ENCODE measurements around the gene CYB561D2. TPM values are rescaled to one million over a fixed set of nuclear protein-coding genes. Genes with fewer than 3 reads are reported as not detected.

Gene CYB561D2
- total and polyA plus RNA-seq, 8 donors = 6.1 to 26.1 (median 11.1) TPM; not detected in 1

DNA sequence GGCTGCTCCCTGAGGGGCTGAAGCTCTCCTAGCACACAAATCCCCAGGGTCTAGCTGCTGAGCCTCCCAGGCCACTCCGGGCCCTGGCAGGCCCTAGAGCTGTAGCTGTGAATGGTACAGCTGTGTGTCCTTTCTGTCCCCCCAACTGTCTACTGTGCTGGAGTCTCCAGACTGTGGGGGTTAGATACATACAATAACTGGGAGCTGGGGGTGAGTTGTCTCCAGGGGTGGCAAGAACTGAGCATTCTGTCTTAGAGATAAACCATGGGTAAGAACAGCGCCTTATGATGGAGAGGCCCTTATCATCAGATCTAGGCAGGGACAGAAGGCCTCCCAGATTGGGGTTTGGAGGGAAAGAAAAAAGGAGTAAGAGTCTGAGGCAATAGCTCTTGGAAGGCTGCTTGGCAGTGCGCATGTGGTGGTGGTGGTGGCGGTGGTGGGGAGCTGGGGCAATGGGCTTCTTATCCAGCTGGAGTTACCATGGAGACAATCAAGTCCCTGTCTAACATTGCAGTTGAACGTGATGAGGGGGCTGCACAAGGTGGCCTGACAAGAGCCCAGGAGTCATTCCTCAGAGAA is 3.6 kb downstream of the CYB561D2 start:
- intact Hi-C loops (cut with DNase I; ENCODE audit: low total_unique reads) = no loop called here

GRCh38 chr3:50354850-50355249 is 4.2 kb downstream of the CYB561D2 start:
- 63 to 87% (median 80%) methylated on average over 6 to 7 of the region's 7 CpGs for WGBS, 5 donors
- TF ChIP-seq EP300 (IDR thresholded peaks at IDR 0.05) = no peak
- TF ChIP-seq POLR2A (IDR thresholded peaks at IDR 0.05) = no peak
- TF ChIP-seq POLR2AphosphoS5 (IDR thresholded peaks at IDR 0.05) = no peak
- TF ChIP-seq, protein P1, sequence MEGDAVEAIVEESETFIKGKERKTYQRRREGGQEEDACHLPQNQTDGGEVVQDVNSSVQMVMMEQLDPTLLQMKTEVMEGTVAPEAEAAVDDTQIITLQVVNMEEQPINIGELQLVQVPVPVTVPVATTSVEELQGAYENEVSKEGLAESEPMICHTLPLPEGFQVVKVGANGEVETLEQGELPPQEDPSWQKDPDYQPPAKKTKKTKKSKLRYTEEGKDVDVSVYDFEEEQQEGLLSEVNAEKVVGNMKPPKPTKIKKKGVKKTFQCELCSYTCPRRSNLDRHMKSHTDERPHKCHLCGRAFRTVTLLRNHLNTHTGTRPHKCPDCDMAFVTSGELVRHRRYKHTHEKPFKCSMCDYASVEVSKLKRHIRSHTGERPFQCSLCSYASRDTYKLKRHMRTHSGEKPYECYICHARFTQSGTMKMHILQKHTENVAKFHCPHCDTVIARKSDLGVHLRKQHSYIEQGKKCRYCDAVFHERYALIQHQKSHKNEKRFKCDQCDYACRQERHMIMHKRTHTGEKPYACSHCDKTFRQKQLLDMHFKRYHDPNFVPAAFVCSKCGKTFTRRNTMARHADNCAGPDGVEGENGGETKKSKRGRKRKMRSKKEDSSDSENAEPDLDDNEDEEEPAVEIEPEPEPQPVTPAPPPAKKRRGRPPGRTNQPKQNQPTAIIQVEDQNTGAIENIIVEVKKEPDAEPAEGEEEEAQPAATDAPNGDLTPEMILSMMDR (IDR thresholded peaks at IDR 0.05) = no peak
- intact Hi-C loops (cut with DNase I; ENCODE audit: low total_unique reads) = no loop called here
- Histone ChIP-seq H3K4me3 (no peak overlapping the region), H3K27me3 (no peaks in the 10 kb centered on the region), H3K36me3 (peaks cover 33 to 53% (median 44%) of the 10 kb centered on the region in 4 donors), H3K27ac (peak overlapping the region in 1 of 5 donors; percentile 92), H3K9me3 (no peaks in the 10 kb centered on the region), H3K4me1 (peaks cover 55 to 88% (median 77%) of the 10 kb centered on the region in 4 donors)
- no peak for DNase-seq

More for the DNA sequence above, 3.6 kb downstream of the CYB561D2 start:
- TF ChIP-seq POLR2A (IDR thresholded peaks at IDR 0.05) (no peak), POLR2AphosphoS5 (IDR thresholded peaks at IDR 0.05) (no peak), EP300 (IDR thresholded peaks at IDR 0.05) (no peak)
- TF ChIP-seq, protein P1 (IDR thresholded peaks at IDR 0.05) = no peak
- WGBS, 5 donors = 71 to 85% (median 79%) methylated on average over 5 of the region's 5 CpGs
- peaks cover 60 to 90% (median 81%) of the 10 kb centered on the region in 4 donors for H3K4me1 ChIP-seq
- H3K36me3 ChIP-seq = peaks cover 33 to 53% (median 45%) of the 10 kb centered on the region in 4 donors
- no peaks in the 10 kb centered on the region for H3K27me3 ChIP-seq
- H3K27ac ChIP-seq = no peak overlapping the region
- no peak overlapping the region for H3K4me3 ChIP-seq
- no peak for DNase-seq
- H3K9me3 ChIP-seq = no peaks in the 10 kb centered on the region

GRCh38 chr3:50355829-50356552 is 5.3 kb downstream of the CYB561D2 start:
- H3K4me1 ChIP-seq = peaks cover 48 to 84% (median 69%) of the 10 kb centered on the region in 4 donors

GRCh38 chr3:50356553-50356952 is 5.9 kb downstream of the CYB561D2 start:
- 27 to 46% (median 35%) methylated on average over 4 to 5 of the region's 5 CpGs for WGBS, 5 donors
- TF ChIP-seq POLR2AphosphoS5 (IDR thresholded peaks at IDR 0.05) (peak in 1 of 3 donors; percentile 28), EP300 (IDR thresholded peaks at IDR 0.05) (no peak)
- H3K9me3 ChIP-seq = no peaks in the 10 kb centered on the region
- DNase-seq = peak; percentile 60 to 71
- peaks cover 42 to 79% (median 64%) of the 10 kb centered on the region in 4 donors for H3K4me1 ChIP-seq
- intact Hi-C loops (cut with DNase I; ENCODE audit: low total_unique reads) = no loop called here
- peak overlapping the region; percentile 68 to 89 (median 84) for H3K4me3 ChIP-seq
- peak overlapping the region; percentile 10 to 92 (median 89) for H3K27ac ChIP-seq
- H3K36me3 ChIP-seq = peaks cover 33 to 53% (median 44%) of the 10 kb centered on the region in 4 donors
- no peaks in the 10 kb centered on the region for H3K27me3 ChIP-seq

More at GRCh38 chr3:50355829-50356552, 5.3 kb downstream of the CYB561D2 start:
- intact Hi-C loops (cut with DNase I; ENCODE audit: low total_unique reads) = no loop called here
- no peaks in the 10 kb centered on the region for H3K9me3 ChIP-seq
- TF ChIP-seq, protein P1 (IDR thresholded peaks at IDR 0.05) = no peak
- TF ChIP-seq POLR2AphosphoS5 (IDR thresholded peaks at IDR 0.05) (no peak), POLR2A (IDR thresholded peaks at IDR 0.05) (no peak), EP300 (IDR thresholded peaks at IDR 0.05) (no peak)
- H3K27me3 ChIP-seq = no peaks in the 10 kb centered on the region
- H3K4me3 ChIP-seq = peak overlapping the region; percentile 68 to 89 (median 84)
- peak in 1 of 2 donors; percentile 40 for DNase-seq
- peaks cover 33 to 53% (median 44%) of the 10 kb centered on the region in 4 donors for H3K36me3 ChIP-seq
- WGBS, 5 donors = 46 to 69% (median 51%) methylated on average over 5 of the region's 5 CpGs
- peak overlapping the region; percentile 13 to 92 (median 30) for H3K27ac ChIP-seq
